Karpas-422 (cell line): ENCODE results near the gene CORO2B. TPM values are rescaled to one million over a fixed set of nuclear protein-coding genes. Genes with fewer than 3 reads are reported as not detected.
"Not testable (repeated sequence)": the region's sequence is repeated elsewhere in the genome, so short reads cannot be mapped to it uniquely, and the experiment has no call there.

Experiments used
- DNase-seq: peaks from one replicate; pipeline ENCODE4 v3.0.0-alpha.2; 2015
- H2AFZ ChIP-seq: fragments of 200-600 bp; sonication (generic); 2 replicates; pipeline ENCODE4 v1.6.1; 2014; ENCODE audit warnings: antibody characterized with exemption, low read length, mixed read lengths
- H3K27ac ChIP-seq: fragments of 200-600 bp; sonication (generic); 2 replicates; pipeline ENCODE4 v1.5.1; 2014; ENCODE audit warnings: mild to moderate bottlenecking, low read length, moderate library complexity
- H3K27me3 ChIP-seq: fragments of 200-600 bp; sonication (generic); 2 replicates; pipeline ENCODE4 v1.6.1; 2014; ENCODE audit warnings: low read length, mixed read lengths
- H3K36me3 ChIP-seq: fragments of 200-600 bp; sonication (generic); 2 replicates; pipeline ENCODE4 v1.6.1; 2014; ENCODE audit warnings: low read length, mixed read lengths; ENCODE audit not compliant: insufficient read depth
- H3K4me1 ChIP-seq: fragments of 200-600 bp; sonication (generic); 2 replicates; pipeline ENCODE4 v1.6.1; 2014; ENCODE audit warnings: mild to moderate bottlenecking, low read length, mixed read lengths
- H3K4me2 ChIP-seq: fragments of 200-600 bp; sonication (generic); 2 replicates; pipeline ENCODE4 v1.6.1; 2014; ENCODE audit warnings: low read length, low read depth, mild to moderate bottlenecking; ENCODE audit not compliant: poor library complexity, severe bottlenecking
- H3K4me3 ChIP-seq: fragments of 200-600 bp; sonication (generic); 2 replicates; pipeline ENCODE4 v1.5.1; 2014; ENCODE audit warnings: mild to moderate bottlenecking, antibody characterized with exemption, low read length, mixed read lengths
- H3K79me2 ChIP-seq: fragments of 200-600 bp; sonication (generic); 2 replicates; pipeline ENCODE4 v1.6.1; 2014; ENCODE audit warnings: mild to moderate bottlenecking, low read length, mixed read lengths
- H3K9ac ChIP-seq: fragments of 200-600 bp; sonication (generic); 2 replicates; pipeline ENCODE4 v1.6.0; 2014; ENCODE audit warnings: low read length
- H3K9me2 ChIP-seq: fragments of 200-600 bp; sonication (generic), shearing (Covaris generic); replicated peaks from 2 replicates; pipeline ENCODE4 v1.6.0; 2014; ENCODE audit warnings: mild to moderate bottlenecking, low read length, moderate library complexity; ENCODE audit not compliant: insufficient read depth
- H3K9me3 ChIP-seq: fragments of 300-700, 200-600 bp; sonication (generic); 2 replicates; pipeline ENCODE4 v1.6.1; 2014; ENCODE audit warnings: low read length, mixed read lengths
- H4K20me1 ChIP-seq: fragments of 200-600 bp; sonication (generic); 2 replicates; pipeline ENCODE4 v1.6.1; 2014; ENCODE audit warnings: mild to moderate bottlenecking, antibody characterized with exemption, low read length, low read depth; ENCODE audit not compliant: insufficient read depth
- total RNA-seq: library from RNA; depleted of rRNA; stranded (reverse); fragments of >200 nt; shearing (Covaris generic); gene quantifications from 2 replicates; pipeline ENCODE4 v1.2.3, GENCODE V29; 2014; ENCODE audit warnings: low replicate concordance

CORO2B gene
- total RNA-seq, 1 experiment from 2014 or later = 0.26 TPM

GRCh38 chr15:68644083-68644904, 65.5 kb downstream of the CORO2B start:
- Histone ChIP-seq H3K79me2 (no peaks in the 10 kb centered on the region), H3K4me3 (no peak overlapping the region), H4K20me1 (no peaks in the 10 kb centered on the region), H3K9me3 (no peaks in the 10 kb centered on the region), H3K9me2 (no peaks in the 10 kb centered on the region), H3K27me3 (no peaks in the 10 kb centered on the region), H3K27ac (no peak overlapping the region), H2AFZ (no peak overlapping the region), H3K4me2 (no peak overlapping the region), H3K9ac (no peak overlapping the region), H3K4me1 (peaks cover 12% of the 10 kb centered on the region), H3K36me3 (no peaks in the 10 kb centered on the region)
- DNase-seq = no peak

GRCh38 chr15:68644996-68645395, 66.2 kb downstream of the CORO2B start:
- Histone ChIP-seq H3K9me3 (no peaks in the 10 kb centered on the region), H3K9ac (no peak overlapping the region), H3K27me3 (no peaks in the 10 kb centered on the region), H3K36me3 (no peaks in the 10 kb centered on the region), H3K4me3 (no peak overlapping the region), H4K20me1 (no peaks in the 10 kb centered on the region), H3K27ac (no peak overlapping the region), H3K79me2 (no peaks in the 10 kb centered on the region), H3K4me2 (no peak overlapping the region), H3K9me2 (no peaks in the 10 kb centered on the region), H2AFZ (no peak overlapping the region), H3K4me1 (peaks cover 19% of the 10 kb centered on the region)
- no peak for DNase-seq

GRCh38 chr15:68646156-68646555, 67.4 kb downstream of the CORO2B start:
- H3K9me3 ChIP-seq = no peaks in the 10 kb centered on the region
- no peak overlapping the region for H2AFZ ChIP-seq
- H3K79me2 ChIP-seq = no peaks in the 10 kb centered on the region
- H3K9me2 ChIP-seq = no peaks in the 10 kb centered on the region
- no peak overlapping the region for H3K27ac ChIP-seq
- H3K4me2 ChIP-seq = no peak overlapping the region
- no peak for DNase-seq
- no peak overlapping the region for H3K4me3 ChIP-seq
- H3K27me3 ChIP-seq = no peaks in the 10 kb centered on the region
- H4K20me1 ChIP-seq = no peaks in the 10 kb centered on the region
- H3K36me3 ChIP-seq = no peaks in the 10 kb centered on the region
- H3K9ac ChIP-seq = no peak overlapping the region
- H3K4me1 ChIP-seq = peaks cover 19% of the 10 kb centered on the region

- Histone ChIP-seq H3K27me3 (no peaks in the 10 kb centered on the region), H3K9ac (no peak overlapping the region), H3K27ac (no peak overlapping the region), H3K79me2 (no peaks in the 10 kb centered on the region), H4K20me1 (no peaks in the 10 kb centered on the region), H3K4me1 (peaks cover 19% of the 10 kb centered on the region), H2AFZ (no peak overlapping the region), H3K36me3 (no peaks in the 10 kb centered on the region), H3K4me2 (no peak overlapping the region), H3K4me3 (no peak overlapping the region), H3K9me2 (no peaks in the 10 kb centered on the region), H3K9me3 (no peaks in the 10 kb centered on the region)
- no peak for DNase-seq
These were observed 67.9 kb downstream of the CORO2B start for GRCh38 chr15:68646696-68647095.

GRCh38 chr15:68647361-68647760, 68.6 kb downstream of the CORO2B start:
- H3K9me3 ChIP-seq, DNase-seq, H4K20me1 ChIP-seq, H3K36me3 ChIP-seq, H3K4me2 ChIP-seq, H3K9ac ChIP-seq, H3K4me3 ChIP-seq, H3K9me2 ChIP-seq, H2AFZ ChIP-seq, H3K79me2 ChIP-seq, H3K27me3 ChIP-seq, H3K27ac ChIP-seq: not testable (repeated sequence)
- H3K4me1 ChIP-seq = peaks cover 19% of the 10 kb centered on the region

- DNase-seq = peak; percentile 91
- Histone ChIP-seq H2AFZ (no peak overlapping the region), H3K4me3 (no peak overlapping the region), H3K36me3 (no peaks in the 10 kb centered on the region), H3K27ac (no peak overlapping the region), H3K9ac (no peak overlapping the region), H4K20me1 (no peaks in the 10 kb centered on the region), H3K79me2 (no peaks in the 10 kb centered on the region), H3K4me1 (peaks cover 13% of the 10 kb centered on the region), H3K4me2 (no peak overlapping the region), H3K9me3 (no peaks in the 10 kb centered on the region), H3K27me3 (no peaks in the 10 kb centered on the region), H3K9me2 (no peaks in the 10 kb centered on the region)
These were observed 72.3 kb downstream of the CORO2B start for GRCh38 chr15:68650901-68651709.

- Histone ChIP-seq H3K9ac (no peak overlapping the region), H3K36me3 (no peaks in the 10 kb centered on the region), H3K27ac (no peak overlapping the region), H3K9me2 (no peaks in the 10 kb centered on the region), H4K20me1 (no peaks in the 10 kb centered on the region), H3K9me3 (no peaks in the 10 kb centered on the region), H3K27me3 (no peaks in the 10 kb centered on the region), H2AFZ (no peak overlapping the region), H3K79me2 (no peaks in the 10 kb centered on the region), H3K4me2 (no peak overlapping the region), H3K4me1 (peaks cover 10% of the 10 kb centered on the region), H3K4me3 (no peak overlapping the region)
- DNase-seq = no peak
These were observed 73.2 kb downstream of the CORO2B start for GRCh38 chr15:68651916-68652525.

GRCh38 chr15:68653031-68653635, 74.3 kb downstream of the CORO2B start:
- Histone ChIP-seq H3K27me3 (no peaks in the 10 kb centered on the region), H3K4me3 (no peak overlapping the region), H3K4me2 (no peak overlapping the region), H3K27ac (no peak overlapping the region), H4K20me1 (no peaks in the 10 kb centered on the region), H2AFZ (no peak overlapping the region), H3K9ac (no peak overlapping the region), H3K9me2 (no peaks in the 10 kb centered on the region), H3K79me2 (no peaks in the 10 kb centered on the region), H3K36me3 (no peaks in the 10 kb centered on the region), H3K9me3 (no peaks in the 10 kb centered on the region), H3K4me1 (peaks cover 10% of the 10 kb centered on the region)
- DNase-seq = no peak
